DOHH2 (cell line): ENCODE data around the gene PANX2.

Source experiments
- EZH2phosphoT487 ChIP-seq: fragments of 200-600 bp; sonication (generic); IDR thresholded peaks from 2 replicates; pipeline ENCODE4 v1.6.1; 2017; ENCODE audit warnings: borderline replicate concordance, mild to moderate bottlenecking, antibody characterized with exemption, low read length, moderate library complexity, mixed read lengths
- TF ChIP-seq, protein P1 (sequence below): fragments of 200-600 bp; sonication (generic); IDR thresholded peaks from one replicate; pipeline ENCODE4 v1.5.1; 2014; ENCODE audit warnings: antibody characterized with exemption, mild to moderate bottlenecking, low read depth, low read length; ENCODE audit not compliant: poor library complexity, severe bottlenecking

DNA sequence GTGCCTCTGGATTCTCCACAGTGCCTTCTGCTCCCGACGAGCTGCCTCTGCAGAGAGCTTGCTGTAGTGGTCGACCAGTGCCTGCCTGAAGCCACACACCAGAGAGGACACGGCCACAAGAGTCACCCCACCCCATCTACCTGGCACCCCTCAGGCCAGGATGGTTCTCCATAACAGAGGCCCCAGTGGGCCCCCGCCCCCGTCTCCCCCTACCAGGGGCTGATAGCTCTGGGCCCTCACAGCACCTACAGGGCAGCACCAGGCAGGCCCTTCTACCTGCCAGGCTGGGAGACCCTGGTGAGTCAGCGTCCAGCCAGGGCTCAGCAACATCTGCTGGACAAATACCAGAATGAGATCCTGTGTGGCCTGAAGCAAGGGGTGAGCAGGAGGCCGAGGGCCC lies 52.0 kb downstream of the PANX2 start:
- TF ChIP-seq, protein P1, sequence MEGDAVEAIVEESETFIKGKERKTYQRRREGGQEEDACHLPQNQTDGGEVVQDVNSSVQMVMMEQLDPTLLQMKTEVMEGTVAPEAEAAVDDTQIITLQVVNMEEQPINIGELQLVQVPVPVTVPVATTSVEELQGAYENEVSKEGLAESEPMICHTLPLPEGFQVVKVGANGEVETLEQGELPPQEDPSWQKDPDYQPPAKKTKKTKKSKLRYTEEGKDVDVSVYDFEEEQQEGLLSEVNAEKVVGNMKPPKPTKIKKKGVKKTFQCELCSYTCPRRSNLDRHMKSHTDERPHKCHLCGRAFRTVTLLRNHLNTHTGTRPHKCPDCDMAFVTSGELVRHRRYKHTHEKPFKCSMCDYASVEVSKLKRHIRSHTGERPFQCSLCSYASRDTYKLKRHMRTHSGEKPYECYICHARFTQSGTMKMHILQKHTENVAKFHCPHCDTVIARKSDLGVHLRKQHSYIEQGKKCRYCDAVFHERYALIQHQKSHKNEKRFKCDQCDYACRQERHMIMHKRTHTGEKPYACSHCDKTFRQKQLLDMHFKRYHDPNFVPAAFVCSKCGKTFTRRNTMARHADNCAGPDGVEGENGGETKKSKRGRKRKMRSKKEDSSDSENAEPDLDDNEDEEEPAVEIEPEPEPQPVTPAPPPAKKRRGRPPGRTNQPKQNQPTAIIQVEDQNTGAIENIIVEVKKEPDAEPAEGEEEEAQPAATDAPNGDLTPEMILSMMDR, result no peak
- TF ChIP-seq EZH2phosphoT487, result no peak
